Measurements from ENCODE around the gene AAK1.
"Not testable (repeated sequence)": the region's sequence is repeated elsewhere in the genome, so short reads cannot be mapped to it uniquely, and the experiment has no call there.

AAK1 gene

GRCh38 chr2:69660637-69661036 lies 17.1 kb upstream of the AAK1 start:
- H3K4me3 ChIP-seq (replicated peaks; ENCODE audit: low read depth, low read length): no peak overlapping the region
- TF ChIP-seq CTCF (IDR thresholded peaks at IDR 0.05; ENCODE audit: low read length, missing control alignments): no peak
- DNase-seq (ENCODE audit: low read depth): no peak

- no peak overlapping the region for H3K4me3 ChIP-seq (replicated peaks; ENCODE audit: low read depth, low read length)
- no peak for TF ChIP-seq CTCF (IDR thresholded peaks at IDR 0.05; ENCODE audit: low read length, missing control alignments)
- DNase-seq (ENCODE audit: low read depth): no peak
Measured at GRCh38 chr2:69659941-69660483, 16.5 kb upstream of the AAK1 start.

GRCh38 chr2:69659349-69659748 lies 15.8 kb upstream of the AAK1 start:
- no peak overlapping the region for H3K4me3 ChIP-seq (replicated peaks; ENCODE audit: low read depth, low read length)
- DNase-seq (ENCODE audit: low read depth): no peak
- TF ChIP-seq CTCF (IDR thresholded peaks at IDR 0.05; ENCODE audit: low read length, missing control alignments): no peak

GRCh38 chr2:69652206-69652605 lies 8.7 kb upstream of the AAK1 start:
- no peak for TF ChIP-seq CTCF (IDR thresholded peaks at IDR 0.05; ENCODE audit: low read length, missing control alignments)
- DNase-seq (ENCODE audit: low read depth): peak; percentile 56
- no peak overlapping the region for H3K4me3 ChIP-seq (replicated peaks; ENCODE audit: low read depth, low read length)

GRCh38 chr2:69647196-69647595 lies 3.7 kb upstream of the AAK1 start:
- DNase-seq (ENCODE audit: low read depth); H3K4me3 ChIP-seq (replicated peaks; ENCODE audit: low read depth, low read length): not testable (repeated sequence)

- no peak for TF ChIP-seq CTCF (IDR thresholded peaks at IDR 0.05; ENCODE audit: low read length, missing control alignments)
- H3K4me3 ChIP-seq (replicated peaks; ENCODE audit: low read depth, low read length): no peak overlapping the region
- no peak for DNase-seq (ENCODE audit: low read depth)
Measured at GRCh38 chr2:69646714-69647113, 3.2 kb upstream of the AAK1 start.

GRCh38 chr2:69645921-69646320 lies 2.4 kb upstream of the AAK1 start:
- no peak for DNase-seq (ENCODE audit: low read depth)
- H3K4me3 ChIP-seq (replicated peaks; ENCODE audit: low read depth, low read length): no peak overlapping the region
- TF ChIP-seq CTCF (IDR thresholded peaks at IDR 0.05; ENCODE audit: low read length, missing control alignments): no peak

All from fibroblast of pulmonary artery (primary cell).